Calu3 (cell line): ENCODE measurements around the gene SLC9A7. TPM values are rescaled to one million over a fixed set of nuclear protein-coding genes. Genes with fewer than 3 reads are reported as not detected.

ENCODE experiments used
- BruUV-seq: library from RNA; stranded (reverse); fragments of 400-500 nt; replicated peaks from 2 replicates; lab custom pipeline; 2021; lab: Mats Ljungman, UMichigan
- CTCF ChIA-PET: fragments of 300-600 bp; sonication (Branson Sonifier 250); formaldehyde crosslinking; loops from one replicate; lab custom pipeline; 2022; ENCODE audit warnings: antibody characterized with exemption; lab: Charles Lee
- DNase-seq: peaks from one replicate; pipeline ENCODE4 v3.0.0; 2022
- H3K27ac Mint-ChIP-seq: one replicate; pipeline ENCODE4 v1.8.0; 2022; ENCODE audit warnings: mixed read lengths; ENCODE audit not compliant: unreplicated experiment
- H3K27me3 Mint-ChIP-seq: one replicate; pipeline ENCODE4 v1.8.0; 2022; ENCODE audit warnings: mixed read lengths; ENCODE audit not compliant: unreplicated experiment
- H3K36me3 Mint-ChIP-seq: one replicate; pipeline ENCODE4 v1.8.0; 2022; ENCODE audit warnings: mild to moderate bottlenecking, moderate library complexity, mixed read lengths; ENCODE audit not compliant: insufficient read depth, unreplicated experiment
- H3K4me1 Mint-ChIP-seq: one replicate; pipeline ENCODE4 v1.8.0; 2022; ENCODE audit warnings: mild to moderate bottlenecking, low read depth, mixed read lengths; ENCODE audit not compliant: unreplicated experiment
- H3K4me3 Mint-ChIP-seq: one replicate; pipeline ENCODE4 v1.8.0; 2022; ENCODE audit warnings: mild to moderate bottlenecking, low read depth, moderate library complexity, mixed read lengths; ENCODE audit not compliant: unreplicated experiment
- H3K9me3 Mint-ChIP-seq: one replicate; pipeline ENCODE4 v1.8.0; 2022; ENCODE audit warnings: low read depth, mixed read lengths; ENCODE audit not compliant: unreplicated experiment
- intact Hi-C: fragments of 100-400 bp; cut with micrococcal nuclease; formaldehyde crosslinking; loops from one replicate; pipeline ENCODE4 v1.10.0; 2022; ENCODE audit not compliant: unreplicated experiment
- total RNA-seq: library from RNA; stranded (reverse); gene quantifications from 2 replicates; pipeline ENCODE4 v1.2.3, GENCODE V29; 2022
- TF ChIP-seq, protein P1 (sequence below): fragments of 200-600 bp; IDR thresholded peaks from one replicate; pipeline ENCODE4 v1.8.0; 2022; ENCODE audit warnings: antibody characterized with exemption; ENCODE audit not compliant: unreplicated experiment

The SLC9A7 gene
- total RNA-seq, 1 experiment from 2014 or later = 83.3 TPM

- intact Hi-C loops = no loop called here
- no peaks in the 10 kb centered on the region for H3K9me3 Mint-ChIP-seq
- no peak for DNase-seq
- H3K27ac Mint-ChIP-seq = no peak overlapping the region
- H3K4me1 Mint-ChIP-seq = no peaks in the 10 kb centered on the region
- peaks cover 15% of the 10 kb centered on the region for H3K36me3 Mint-ChIP-seq
- TF ChIP-seq, protein P1, sequence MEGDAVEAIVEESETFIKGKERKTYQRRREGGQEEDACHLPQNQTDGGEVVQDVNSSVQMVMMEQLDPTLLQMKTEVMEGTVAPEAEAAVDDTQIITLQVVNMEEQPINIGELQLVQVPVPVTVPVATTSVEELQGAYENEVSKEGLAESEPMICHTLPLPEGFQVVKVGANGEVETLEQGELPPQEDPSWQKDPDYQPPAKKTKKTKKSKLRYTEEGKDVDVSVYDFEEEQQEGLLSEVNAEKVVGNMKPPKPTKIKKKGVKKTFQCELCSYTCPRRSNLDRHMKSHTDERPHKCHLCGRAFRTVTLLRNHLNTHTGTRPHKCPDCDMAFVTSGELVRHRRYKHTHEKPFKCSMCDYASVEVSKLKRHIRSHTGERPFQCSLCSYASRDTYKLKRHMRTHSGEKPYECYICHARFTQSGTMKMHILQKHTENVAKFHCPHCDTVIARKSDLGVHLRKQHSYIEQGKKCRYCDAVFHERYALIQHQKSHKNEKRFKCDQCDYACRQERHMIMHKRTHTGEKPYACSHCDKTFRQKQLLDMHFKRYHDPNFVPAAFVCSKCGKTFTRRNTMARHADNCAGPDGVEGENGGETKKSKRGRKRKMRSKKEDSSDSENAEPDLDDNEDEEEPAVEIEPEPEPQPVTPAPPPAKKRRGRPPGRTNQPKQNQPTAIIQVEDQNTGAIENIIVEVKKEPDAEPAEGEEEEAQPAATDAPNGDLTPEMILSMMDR = no peak
- H3K27me3 Mint-ChIP-seq = no peaks in the 10 kb centered on the region
- CTCF ChIA-PET = no interaction called here
- no TSS peak for BruUV-seq
- H3K4me3 Mint-ChIP-seq = no peak overlapping the region
Observed at GRCh38 chrX:46549914-46550313, 209.0 kb downstream of the SLC9A7 start.

Other genes starting within 250 kb of the SLC9A7 start
- 7.0 and 7.1 TPM in 2 replicates for gene ZNF674, start 213.7 kb downstream of the SLC9A7 start, total RNA-seq
- gene CHST7, start 185.4 kb downstream of the SLC9A7 start, total RNA-seq = 8.3 and 9.5 TPM in 2 replicates
- 25.5 and 28.6 TPM in 2 replicates for gene RP2, start 77.9 kb upstream of the SLC9A7 start, total RNA-seq
- gene JADE3, start 153.3 kb upstream of the SLC9A7 start, total RNA-seq = 14.8 and 17.0 TPM in 2 replicates